Measurements from ENCODE around the gene ZNF521. TPM values are rescaled to one million over a fixed set of nuclear protein-coding genes. Genes with fewer than 3 reads are reported as not detected.

The ZNF521 gene
- total RNA-seq, 1 experiment from 2014 or later, result not detected

DNA sequence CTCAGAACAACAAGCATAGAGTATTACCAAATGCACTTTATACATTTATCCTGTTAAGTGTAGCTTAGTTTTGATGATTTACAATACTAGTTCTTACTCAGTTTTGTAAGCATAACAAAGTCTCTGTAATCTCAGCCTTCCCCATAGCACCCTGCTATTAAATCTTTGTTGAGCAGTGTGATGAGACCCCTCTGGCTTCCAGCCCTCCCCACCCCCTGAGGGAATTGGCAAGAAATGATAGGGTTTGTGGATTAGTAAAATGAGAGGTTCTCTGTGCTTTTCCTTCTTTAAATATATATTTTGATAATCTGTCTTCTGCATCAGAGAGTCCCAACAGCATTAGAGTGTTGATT is 37.2 kb downstream of the ZNF521 start:
- no peaks in the 10 kb centered on the region for H3K4me1 Mint-ChIP-seq (ENCODE audit: insufficient read depth, unreplicated experiment)

DNA sequence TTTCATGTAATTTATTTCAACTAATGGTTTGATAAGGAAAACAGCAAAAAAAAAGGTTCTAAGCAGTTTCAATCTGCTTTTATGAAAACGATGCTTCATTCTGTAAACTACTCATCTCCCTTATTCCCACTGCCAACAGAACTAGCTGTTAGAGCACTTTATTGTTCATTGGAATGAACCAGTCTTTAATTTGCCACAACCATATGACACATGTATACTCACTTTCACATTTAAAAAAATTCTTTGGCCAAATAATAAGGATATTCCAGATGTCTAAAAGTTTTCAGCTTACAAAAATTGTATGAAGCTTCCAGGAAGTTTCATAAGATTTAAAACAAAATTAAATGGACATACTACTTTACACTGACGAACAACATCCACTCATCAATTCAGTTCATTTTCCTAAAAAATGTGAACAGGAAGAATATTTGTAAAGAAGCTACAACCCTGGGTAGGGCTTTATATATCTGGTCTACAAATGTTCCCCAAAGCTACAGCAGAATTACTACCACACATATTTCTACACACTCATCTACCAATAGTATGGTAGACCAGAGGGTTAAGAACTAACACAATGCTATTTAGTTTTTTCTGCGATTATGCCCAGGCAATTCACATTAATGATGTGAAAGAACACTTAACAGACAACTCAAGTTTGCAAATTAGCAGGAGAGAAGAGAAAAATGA is 37.7 kb downstream of the ZNF521 start:
- intact Hi-C loops (cut with micrococcal nuclease), result no loop called here
- H3K4me3 Mint-ChIP-seq (ENCODE audit: unreplicated experiment), result no peak overlapping the region
- TF ChIP-seq, protein P1, sequence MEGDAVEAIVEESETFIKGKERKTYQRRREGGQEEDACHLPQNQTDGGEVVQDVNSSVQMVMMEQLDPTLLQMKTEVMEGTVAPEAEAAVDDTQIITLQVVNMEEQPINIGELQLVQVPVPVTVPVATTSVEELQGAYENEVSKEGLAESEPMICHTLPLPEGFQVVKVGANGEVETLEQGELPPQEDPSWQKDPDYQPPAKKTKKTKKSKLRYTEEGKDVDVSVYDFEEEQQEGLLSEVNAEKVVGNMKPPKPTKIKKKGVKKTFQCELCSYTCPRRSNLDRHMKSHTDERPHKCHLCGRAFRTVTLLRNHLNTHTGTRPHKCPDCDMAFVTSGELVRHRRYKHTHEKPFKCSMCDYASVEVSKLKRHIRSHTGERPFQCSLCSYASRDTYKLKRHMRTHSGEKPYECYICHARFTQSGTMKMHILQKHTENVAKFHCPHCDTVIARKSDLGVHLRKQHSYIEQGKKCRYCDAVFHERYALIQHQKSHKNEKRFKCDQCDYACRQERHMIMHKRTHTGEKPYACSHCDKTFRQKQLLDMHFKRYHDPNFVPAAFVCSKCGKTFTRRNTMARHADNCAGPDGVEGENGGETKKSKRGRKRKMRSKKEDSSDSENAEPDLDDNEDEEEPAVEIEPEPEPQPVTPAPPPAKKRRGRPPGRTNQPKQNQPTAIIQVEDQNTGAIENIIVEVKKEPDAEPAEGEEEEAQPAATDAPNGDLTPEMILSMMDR (IDR thresholded peaks at IDR 0.05; ENCODE audit: unreplicated experiment), result no peak
- H3K4me1 Mint-ChIP-seq (ENCODE audit: insufficient read depth, unreplicated experiment), result no peaks in the 10 kb centered on the region
- POLR2A ChIA-PET, result no interaction called here
- H3K27ac Mint-ChIP-seq (ENCODE audit: low read depth, unreplicated experiment), result no peak overlapping the region
- no peaks in the 10 kb centered on the region for H3K27me3 Mint-ChIP-seq (ENCODE audit: insufficient read depth, unreplicated experiment)
- CTCF ChIA-PET, result no interaction called here
- no peak for DNase-seq (ENCODE audit: unreplicated experiment)
- H3K36me3 Mint-ChIP-seq (ENCODE audit: insufficient read depth, unreplicated experiment), result no peaks in the 10 kb centered on the region
- BruUV-seq (replicated peaks), result no TSS peak
- H3K9me3 Mint-ChIP-seq (ENCODE audit: unreplicated experiment), result peaks cover 21% of the 10 kb centered on the region

More for the DNA sequence above, 37.2 kb downstream of the ZNF521 start:
- Mint-ChIP-seq H3K4me3 (ENCODE audit: unreplicated experiment) (no peak overlapping the region), H3K36me3 (ENCODE audit: insufficient read depth, unreplicated experiment) (no peaks in the 10 kb centered on the region), H3K27ac (ENCODE audit: low read depth, unreplicated experiment) (no peak overlapping the region), H3K27me3 (ENCODE audit: insufficient read depth, unreplicated experiment) (no peaks in the 10 kb centered on the region), H3K9me3 (ENCODE audit: unreplicated experiment) (peaks cover 18% of the 10 kb centered on the region)
- BruUV-seq (replicated peaks), result no TSS peak
- ChIA-PET CTCF (no interaction called here), POLR2A (no interaction called here)
- no peak for DNase-seq (ENCODE audit: unreplicated experiment)
- intact Hi-C loops (cut with micrococcal nuclease), result no loop called here
- TF ChIP-seq, protein P1 (IDR thresholded peaks at IDR 0.05; ENCODE audit: unreplicated experiment), result no peak

DNA sequence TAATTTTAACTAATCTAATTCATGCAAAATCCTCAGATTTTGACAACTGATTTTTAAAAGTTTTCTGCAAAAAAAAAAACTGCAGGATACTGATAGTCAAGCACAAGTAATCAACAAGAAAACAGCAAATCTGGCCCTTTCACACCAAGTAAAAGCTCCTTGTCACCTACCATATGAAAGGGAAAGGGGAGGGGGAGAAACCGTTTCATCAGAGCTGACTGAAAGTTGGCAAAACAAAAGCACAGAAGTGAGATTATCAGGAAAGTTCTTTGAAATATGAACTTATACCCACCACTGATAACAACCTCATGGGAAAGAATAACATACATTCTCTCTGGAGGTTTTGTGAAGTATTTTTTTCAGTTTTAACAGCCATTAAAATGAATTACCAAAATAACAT is 38.7 kb downstream of the ZNF521 start:
- CTCF ChIA-PET, result interaction anchor here (0.7 kb wide), 1 partner anchor 562 kb away, joined by 4 read pairs; no protein-coding TSS in a partner anchor
- no peak overlapping the region for H3K27ac Mint-ChIP-seq (ENCODE audit: low read depth, unreplicated experiment)
- H3K4me1 Mint-ChIP-seq (ENCODE audit: insufficient read depth, unreplicated experiment), result no peaks in the 10 kb centered on the region
- no peak overlapping the region for H3K4me3 Mint-ChIP-seq (ENCODE audit: unreplicated experiment)
- TF ChIP-seq, protein P1 (IDR thresholded peaks at IDR 0.05; ENCODE audit: unreplicated experiment), result no peak
- no peaks in the 10 kb centered on the region for H3K27me3 Mint-ChIP-seq (ENCODE audit: insufficient read depth, unreplicated experiment)
- no peak for DNase-seq (ENCODE audit: unreplicated experiment)
- H3K36me3 Mint-ChIP-seq (ENCODE audit: insufficient read depth, unreplicated experiment), result no peaks in the 10 kb centered on the region
- intact Hi-C loops (cut with micrococcal nuclease), result no loop called here
- H3K9me3 Mint-ChIP-seq (ENCODE audit: unreplicated experiment), result peaks cover 21% of the 10 kb centered on the region
- POLR2A ChIA-PET, result no interaction called here
- BruUV-seq (replicated peaks), result no TSS peak

DNA sequence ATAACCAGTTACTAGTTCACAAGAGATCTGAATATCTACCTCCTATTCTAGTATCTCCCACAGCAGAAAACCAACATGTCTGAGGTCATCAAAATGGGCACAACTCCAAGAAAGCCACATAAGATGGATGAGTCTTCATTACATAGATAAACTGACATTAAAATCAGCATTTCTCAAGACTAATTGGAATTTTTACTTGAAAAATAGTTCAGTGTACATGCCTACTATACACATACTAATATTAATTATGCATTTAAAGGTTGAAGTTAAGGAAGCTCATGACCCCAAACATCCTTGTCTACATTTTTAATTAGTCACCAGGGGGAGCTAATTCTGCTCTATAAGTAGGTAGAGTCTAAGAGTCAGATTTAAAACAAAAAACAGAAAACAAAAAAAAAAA is 41.9 kb downstream of the ZNF521 start:
- Mint-ChIP-seq H3K9me3 (ENCODE audit: unreplicated experiment) (peaks cover 23% of the 10 kb centered on the region), H3K27ac (ENCODE audit: low read depth, unreplicated experiment) (no peak overlapping the region), H3K36me3 (ENCODE audit: insufficient read depth, unreplicated experiment) (no peaks in the 10 kb centered on the region), H3K27me3 (ENCODE audit: insufficient read depth, unreplicated experiment) (no peaks in the 10 kb centered on the region), H3K4me1 (ENCODE audit: insufficient read depth, unreplicated experiment) (no peaks in the 10 kb centered on the region), H3K4me3 (ENCODE audit: unreplicated experiment) (no peak overlapping the region)
- POLR2A ChIA-PET, result no interaction called here
- TF ChIP-seq, protein P1 (IDR thresholded peaks at IDR 0.05; ENCODE audit: unreplicated experiment), result no peak
- CTCF ChIA-PET, result interaction anchor here (0.6 kb wide), 1 partner anchor 558 kb away, joined by 3 read pairs; no protein-coding TSS in a partner anchor
- peak; percentile 28 for DNase-seq (ENCODE audit: unreplicated experiment)
- no TSS peak for BruUV-seq (replicated peaks)
- intact Hi-C loops (cut with micrococcal nuclease), result no loop called here

Data from MCF 10A (cell line).